Central memory CD8-positive, alpha-beta T cell (primary cell): ENCODE results near the gene SDHD.
"Not testable (repeated sequence)": the region's sequence is repeated elsewhere in the genome, so short reads cannot be mapped to it uniquely, and the experiment has no call there.

Experiments
- ATAC-seq: fragments of 150-1000 bp; cut with Tn5 transposase; replicated peaks from 2 replicates; pipeline ENCODE4 v1.10.0; 2022; ENCODE audit warnings: mild to moderate bottlenecking, moderate FRiP score, moderate number of reproducible peaks; ENCODE audit not compliant: poor library complexity, severe bottlenecking; ENCODE audit errors: extremely low read depth
- DNase-seq, 2 donors: peaks; one replicate each; pipeline ENCODE4 v3.0.0; 2021; ENCODE audit warnings: low spot score in 2 of 2
- H3K27ac Mint-ChIP-seq: one replicate; pipeline ENCODE4 v1.8.0; 2022; ENCODE audit warnings: low read depth, mild to moderate bottlenecking, moderate library complexity, mixed read lengths
- H3K27me3 Mint-ChIP-seq: one replicate; pipeline ENCODE4 v1.8.0; 2022; ENCODE audit warnings: mixed read lengths
- H3K36me3 Mint-ChIP-seq: one replicate; pipeline ENCODE4 v1.8.0; 2022; ENCODE audit warnings: mild to moderate bottlenecking, moderate library complexity, mixed read lengths; ENCODE audit not compliant: insufficient read depth
- H3K4me1 Mint-ChIP-seq: one replicate; pipeline ENCODE4 v1.8.0; 2022; ENCODE audit warnings: mixed read lengths
- H3K4me3 Mint-ChIP-seq: one replicate; pipeline ENCODE4 v1.8.0; 2022; ENCODE audit warnings: mild to moderate bottlenecking, moderate library complexity, mixed read lengths
- H3K9me3 Mint-ChIP-seq: one replicate; pipeline ENCODE4 v1.8.0; 2022; ENCODE audit warnings: mixed read lengths

Gene SDHD

DNA sequence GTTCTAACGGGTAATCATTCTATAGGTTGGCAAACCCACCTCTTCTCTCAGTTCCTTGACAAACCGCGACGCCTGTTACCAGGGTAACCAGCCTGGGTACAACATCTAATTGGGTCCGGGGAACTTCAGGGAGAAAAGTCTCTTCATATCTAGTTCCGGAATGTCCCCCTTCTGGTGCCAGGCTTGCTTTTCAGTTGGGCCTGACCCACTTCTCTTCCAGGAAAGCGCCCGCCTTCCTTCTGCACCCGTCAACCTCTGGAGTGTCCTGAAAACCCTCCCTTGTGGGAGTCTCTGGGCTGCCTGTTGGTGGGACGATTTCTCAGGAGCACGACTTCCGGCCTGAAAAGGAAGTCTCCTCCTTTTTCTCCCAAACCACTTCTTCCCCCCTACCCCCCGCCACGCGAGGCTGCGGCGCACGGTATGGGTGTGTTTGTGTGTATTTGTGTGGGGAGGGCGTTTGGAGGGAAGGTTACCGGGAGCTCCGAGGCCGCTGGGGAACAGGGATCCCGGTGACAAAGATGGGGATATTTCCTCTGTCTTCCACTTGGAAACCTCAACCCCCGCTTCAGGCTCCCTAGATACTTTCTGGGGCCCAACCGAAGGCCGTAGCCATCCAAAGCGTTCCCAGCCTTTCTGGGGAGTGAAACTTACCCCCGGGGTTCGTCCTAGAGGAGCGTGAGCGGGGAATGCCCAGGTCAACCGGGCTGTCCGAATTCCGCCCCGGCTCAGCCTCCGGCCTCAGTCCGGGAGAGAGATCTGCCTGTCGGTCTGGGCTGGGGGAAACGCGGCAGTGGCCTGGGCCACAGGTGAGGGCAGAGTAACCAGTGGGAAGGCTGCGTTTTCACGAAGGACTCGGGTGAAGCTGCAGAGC lies 12.5 kb upstream of the SDHD start, which contains the start of the genes NKAPD1 and PIH1D2:
Gene NKAPD1 (plus strand): TSS at position 359 of the 871 bp plus-strand sequence. CDS start 1,276 bp downstream, outside the sequence.
Gene PIH1D2 (minus strand): TSS at position 77 of the 871 bp plus-strand sequence. CDS start 843 bp downstream, outside the sequence.
- peaks cover 14% of the 10 kb centered on the region for H3K27me3 Mint-ChIP-seq
- H3K9me3 Mint-ChIP-seq: no peaks in the 10 kb centered on the region
- DNase-seq (peak; percentile 74 to 78), ATAC-seq (peak; percentile 85)
- H3K36me3 Mint-ChIP-seq: peaks cover 20% of the 10 kb centered on the region
- H3K4me3 Mint-ChIP-seq: peak within 1 kb of the TSS; percentile 82
- peaks cover 30% of the 10 kb centered on the region for H3K4me1 Mint-ChIP-seq
- H3K27ac Mint-ChIP-seq: peak within 1 kb of the TSS; percentile 90

DNA sequence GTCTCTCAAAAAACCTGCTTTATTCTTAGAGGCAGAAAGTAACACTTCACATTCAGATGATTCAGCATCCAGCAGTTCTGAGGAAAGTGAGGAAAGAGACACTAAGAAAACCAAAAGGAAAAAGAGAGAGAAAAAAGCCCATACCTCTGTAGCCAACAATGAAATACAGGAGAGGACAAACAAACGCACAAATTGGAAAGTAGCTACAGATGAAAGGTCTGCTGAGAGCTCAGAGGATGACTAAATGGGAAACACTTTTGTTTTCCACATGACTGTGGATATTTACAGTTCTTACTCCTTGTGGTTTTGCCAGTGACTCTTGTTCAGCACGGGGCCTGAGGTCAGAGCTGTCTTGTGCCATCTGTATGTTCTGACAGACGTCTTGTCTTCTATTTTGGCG lies 3.9 kb upstream of the SDHD start:
- H3K27ac Mint-ChIP-seq: no peak overlapping the region
- H3K4me3 Mint-ChIP-seq: no peak overlapping the region
- no peak for DNase-seq
- H3K9me3 Mint-ChIP-seq: no peaks in the 10 kb centered on the region
- no peak for ATAC-seq
- H3K36me3 Mint-ChIP-seq: peaks cover 73% of the 10 kb centered on the region
- no peaks in the 10 kb centered on the region for H3K27me3 Mint-ChIP-seq
- peaks cover 26% of the 10 kb centered on the region for H3K4me1 Mint-ChIP-seq

DNA sequence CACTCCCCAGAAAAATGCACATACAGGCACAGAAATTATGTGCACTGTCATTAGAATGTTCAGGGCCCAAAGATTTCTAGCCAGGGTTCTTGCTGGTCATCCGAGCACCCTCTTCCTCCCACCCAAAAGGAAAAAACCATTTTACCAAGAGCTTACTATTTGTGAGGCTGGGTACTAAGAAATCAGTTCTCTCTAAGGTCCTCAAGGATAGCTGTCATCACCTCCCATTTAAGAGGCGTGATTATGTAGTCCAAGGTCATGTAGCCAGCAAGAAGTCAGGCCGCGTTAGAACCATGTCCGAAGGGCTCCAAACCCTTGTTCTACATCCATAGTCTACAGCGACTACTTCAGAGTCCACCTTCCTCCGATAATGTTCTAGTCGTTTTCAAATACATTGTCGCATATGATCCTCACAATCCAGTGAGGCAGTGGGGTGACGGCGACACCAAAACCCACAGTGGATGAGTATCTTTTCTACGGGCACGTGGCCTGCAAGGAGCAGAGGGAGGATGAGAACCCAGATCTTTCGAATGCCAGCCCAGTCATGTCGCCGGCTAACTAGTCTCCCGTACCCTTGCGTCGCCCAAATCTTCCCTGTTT lies 751 bp upstream of the SDHD start:
- peak overlapping the region; percentile 94 for H3K4me3 Mint-ChIP-seq
- no peaks in the 10 kb centered on the region for H3K9me3 Mint-ChIP-seq
- peak overlapping the region; percentile 98 for H3K27ac Mint-ChIP-seq
- peaks cover 48% of the 10 kb centered on the region for H3K4me1 Mint-ChIP-seq
- no peaks in the 10 kb centered on the region for H3K27me3 Mint-ChIP-seq
- no peak for DNase-seq
- peaks cover 70% of the 10 kb centered on the region for H3K36me3 Mint-ChIP-seq
- peak; percentile 48 for ATAC-seq

DNA sequence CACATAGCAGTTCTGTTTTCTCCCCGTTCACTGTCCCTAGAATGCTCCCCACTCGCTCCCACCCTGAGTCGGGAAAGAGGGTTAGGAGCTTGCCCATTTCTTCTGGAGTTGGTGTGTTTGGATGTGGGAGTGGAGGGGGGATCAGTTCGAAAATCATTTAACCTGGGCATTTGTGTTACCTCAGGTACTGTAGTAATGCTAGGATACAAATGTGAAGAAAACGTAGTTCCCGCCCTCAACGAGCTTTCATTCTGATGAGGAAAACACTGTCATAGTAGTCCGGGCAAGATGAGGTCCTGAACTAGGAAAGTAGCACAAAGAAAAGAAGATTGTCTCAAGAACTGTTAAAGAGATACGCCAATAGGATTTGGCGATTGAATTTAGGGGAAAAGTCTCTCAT lies 539 bp downstream of the SDHD start:
- H3K36me3 Mint-ChIP-seq: peaks cover 75% of the 10 kb centered on the region
- no peak for ATAC-seq
- H3K27me3 Mint-ChIP-seq: no peaks in the 10 kb centered on the region
- H3K4me1 Mint-ChIP-seq: peaks cover 48% of the 10 kb centered on the region
- H3K4me3 Mint-ChIP-seq: peak overlapping the region; percentile 94
- no peaks in the 10 kb centered on the region for H3K9me3 Mint-ChIP-seq
- H3K27ac Mint-ChIP-seq: peak overlapping the region; percentile 98
- no peak for DNase-seq

DNA sequence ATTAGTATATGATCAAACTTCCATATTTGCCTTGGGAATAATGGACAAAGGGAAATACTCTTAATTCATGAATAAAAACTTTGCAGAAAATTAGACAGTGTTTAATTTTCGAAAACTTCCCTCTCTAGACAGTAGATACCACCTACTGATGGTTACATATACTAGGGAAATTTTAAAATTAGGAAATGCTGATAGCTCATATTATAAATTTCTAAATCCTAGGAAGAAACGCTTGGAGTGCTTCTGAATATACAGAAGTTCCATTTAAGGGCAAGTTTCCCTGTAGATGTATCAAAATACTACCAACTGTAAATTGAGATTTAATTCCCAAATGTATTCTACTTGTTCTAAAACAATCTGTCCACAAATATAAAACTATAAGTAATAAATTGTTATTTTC lies 8.6 kb downstream of the SDHD start:
- not testable (repeated sequence) for H3K27ac Mint-ChIP-seq, ATAC-seq, H3K27me3 Mint-ChIP-seq, H3K4me1 Mint-ChIP-seq, H3K9me3 Mint-ChIP-seq, H3K4me3 Mint-ChIP-seq, DNase-seq
- peaks cover 45% of the 10 kb centered on the region for H3K36me3 Mint-ChIP-seq

DNA sequence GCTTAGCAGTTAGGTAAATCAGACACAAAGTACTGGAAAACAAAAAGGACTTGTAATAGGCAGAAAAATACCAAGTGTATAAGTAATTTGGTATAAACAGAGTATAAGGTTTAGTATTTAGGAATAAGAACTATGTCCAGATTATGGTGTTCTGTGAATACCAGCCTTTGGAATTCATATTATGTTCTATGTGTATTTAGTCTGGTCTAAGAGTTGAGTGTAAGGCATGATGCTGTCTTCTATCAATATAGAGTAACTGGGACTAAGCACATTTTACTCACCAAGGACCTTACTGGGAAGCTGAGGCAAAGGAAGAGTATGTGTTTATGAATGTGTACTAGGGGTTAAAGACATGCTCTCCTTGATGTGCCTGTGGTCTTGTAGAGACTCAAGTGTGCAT lies 9.5 kb downstream of the SDHD start:
- peaks cover 38% of the 10 kb centered on the region for H3K36me3 Mint-ChIP-seq

DNA sequence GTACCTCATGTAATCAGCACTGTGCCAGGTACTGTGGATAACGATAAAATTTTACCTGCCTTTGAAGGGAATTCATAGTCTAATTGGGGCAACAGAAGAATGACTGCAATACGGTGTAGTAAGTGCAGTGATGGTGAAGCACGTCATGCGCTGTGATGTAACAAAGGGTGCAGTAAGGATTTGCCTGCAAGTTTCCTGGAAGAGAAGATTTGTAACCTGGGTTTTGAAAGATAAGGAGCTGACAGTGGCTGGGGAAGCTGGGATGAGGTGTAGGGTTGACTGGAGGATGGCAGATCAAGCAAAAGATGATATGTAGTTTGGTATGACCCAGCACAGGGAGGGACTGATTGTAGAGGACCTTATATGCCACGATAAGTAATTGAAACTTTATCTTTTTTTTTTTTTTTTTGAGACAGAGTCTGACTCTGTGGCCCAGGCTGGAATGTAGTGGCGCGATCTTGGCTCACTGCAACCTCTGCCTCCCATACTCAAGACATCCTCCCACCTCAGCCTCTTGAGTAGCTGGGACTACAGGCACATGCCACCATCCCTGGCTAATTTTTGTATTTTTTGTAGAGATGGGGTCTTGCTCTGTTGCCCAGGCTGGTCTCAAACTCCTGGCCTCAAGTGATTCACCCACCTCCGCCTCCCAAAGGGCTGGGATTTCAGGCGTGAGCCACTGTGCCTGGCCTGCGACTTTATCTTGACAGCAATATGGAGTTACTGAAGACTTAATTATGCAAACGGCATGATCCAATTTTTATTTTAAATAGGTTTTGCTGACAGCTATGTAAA lies 11.3 kb downstream of the SDHD start:
- Mint-ChIP-seq H3K4me3 (no peak overlapping the region), H3K9me3 (no peaks in the 10 kb centered on the region), H3K36me3 (peaks cover 22% of the 10 kb centered on the region), H3K27ac (no peak overlapping the region), H3K27me3 (no peaks in the 10 kb centered on the region), H3K4me1 (peaks cover 5% of the 10 kb centered on the region)
- ATAC-seq: no peak
- DNase-seq: no peak

More for the DNA sequence above, 9.5 kb downstream of the SDHD start:
- Mint-ChIP-seq H3K4me1 (peaks cover 5% of the 10 kb centered on the region), H3K9me3 (no peaks in the 10 kb centered on the region), H3K27me3 (no peaks in the 10 kb centered on the region), H3K27ac (no peak overlapping the region), H3K4me3 (no peak overlapping the region)
- ATAC-seq (no peak), DNase-seq (no peak)

DNA sequence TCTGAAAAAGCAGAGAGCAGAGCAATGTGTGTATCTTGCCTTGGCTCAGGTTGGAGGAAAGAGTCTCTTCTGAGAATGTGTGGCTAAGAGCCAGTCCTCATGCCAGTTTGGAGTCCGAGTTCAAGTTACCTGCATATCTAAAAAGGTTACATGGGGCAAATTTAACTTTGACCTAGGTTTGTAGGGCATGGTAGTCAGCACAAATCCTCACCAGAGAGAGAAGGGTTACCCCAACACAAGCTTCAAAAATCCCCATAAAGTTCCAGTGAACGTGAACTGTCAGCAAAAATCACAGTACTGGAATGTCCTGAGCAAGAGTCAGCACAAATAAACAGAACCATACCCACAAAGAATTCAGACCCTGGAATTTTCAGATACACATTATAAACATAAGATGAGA lies 13.8 kb downstream of the SDHD start:
- Mint-ChIP-seq H3K27ac (no peak overlapping the region), H3K27me3 (no peaks in the 10 kb centered on the region), H3K4me1 (peaks cover 5% of the 10 kb centered on the region), H3K36me3 (peaks cover 14% of the 10 kb centered on the region), H3K9me3 (no peaks in the 10 kb centered on the region), H3K4me3 (no peak overlapping the region)
- ATAC-seq: no peak
- no peak for DNase-seq

DNA sequence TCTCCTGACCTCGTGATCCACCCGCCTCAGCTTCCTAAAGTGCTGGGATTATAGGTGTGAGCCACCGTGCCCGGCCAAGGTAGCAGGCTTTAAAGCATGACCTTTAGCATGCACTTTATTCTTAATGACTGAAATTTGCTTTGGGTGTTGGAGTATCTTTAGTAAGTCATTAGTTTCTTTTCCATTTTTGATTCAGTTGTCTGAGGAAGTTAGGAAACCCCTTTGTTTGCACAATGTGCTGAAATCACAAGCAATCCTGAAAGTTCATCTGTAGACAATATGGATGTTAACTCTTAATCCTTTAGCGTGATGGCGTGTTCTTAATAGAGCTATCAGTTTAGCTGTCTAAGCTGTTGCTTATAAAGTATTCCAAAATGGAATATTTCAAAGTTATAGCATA lies 16.8 kb downstream of the SDHD start:
- no peak overlapping the region for H3K27ac Mint-ChIP-seq
- no peaks in the 10 kb centered on the region for H3K27me3 Mint-ChIP-seq
- ATAC-seq (no peak), DNase-seq (no peak)
- H3K4me1 Mint-ChIP-seq: no peaks in the 10 kb centered on the region
- H3K4me3 Mint-ChIP-seq: no peak overlapping the region
- no peaks in the 10 kb centered on the region for H3K36me3 Mint-ChIP-seq
- H3K9me3 Mint-ChIP-seq: no peaks in the 10 kb centered on the region

DNA sequence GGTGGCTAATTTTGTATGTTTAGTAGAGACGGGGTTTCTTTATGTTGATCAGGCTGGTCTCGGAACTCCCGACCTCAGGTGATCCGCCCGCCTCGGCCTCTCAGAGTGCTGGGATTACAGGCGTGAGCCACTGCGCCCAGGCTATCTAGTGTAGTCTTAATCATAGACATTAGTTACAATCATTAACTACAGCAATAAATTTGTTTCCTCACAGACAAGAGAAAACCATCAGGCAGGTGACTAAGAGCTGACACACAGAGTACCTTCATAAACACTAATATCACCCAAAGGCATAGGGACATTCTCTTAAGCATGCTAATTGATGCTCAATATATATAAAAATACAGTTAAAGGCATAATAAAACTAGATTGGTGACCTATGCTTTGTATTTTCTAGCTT lies 19.4 kb downstream of the SDHD start:
- DNase-seq (no peak), ATAC-seq (no peak)
- H3K4me1 Mint-ChIP-seq: no peaks in the 10 kb centered on the region
- no peaks in the 10 kb centered on the region for H3K36me3 Mint-ChIP-seq
- no peaks in the 10 kb centered on the region for H3K9me3 Mint-ChIP-seq
- H3K4me3 Mint-ChIP-seq: no peak overlapping the region
- no peaks in the 10 kb centered on the region for H3K27me3 Mint-ChIP-seq
- no peak overlapping the region for H3K27ac Mint-ChIP-seq

DNA sequence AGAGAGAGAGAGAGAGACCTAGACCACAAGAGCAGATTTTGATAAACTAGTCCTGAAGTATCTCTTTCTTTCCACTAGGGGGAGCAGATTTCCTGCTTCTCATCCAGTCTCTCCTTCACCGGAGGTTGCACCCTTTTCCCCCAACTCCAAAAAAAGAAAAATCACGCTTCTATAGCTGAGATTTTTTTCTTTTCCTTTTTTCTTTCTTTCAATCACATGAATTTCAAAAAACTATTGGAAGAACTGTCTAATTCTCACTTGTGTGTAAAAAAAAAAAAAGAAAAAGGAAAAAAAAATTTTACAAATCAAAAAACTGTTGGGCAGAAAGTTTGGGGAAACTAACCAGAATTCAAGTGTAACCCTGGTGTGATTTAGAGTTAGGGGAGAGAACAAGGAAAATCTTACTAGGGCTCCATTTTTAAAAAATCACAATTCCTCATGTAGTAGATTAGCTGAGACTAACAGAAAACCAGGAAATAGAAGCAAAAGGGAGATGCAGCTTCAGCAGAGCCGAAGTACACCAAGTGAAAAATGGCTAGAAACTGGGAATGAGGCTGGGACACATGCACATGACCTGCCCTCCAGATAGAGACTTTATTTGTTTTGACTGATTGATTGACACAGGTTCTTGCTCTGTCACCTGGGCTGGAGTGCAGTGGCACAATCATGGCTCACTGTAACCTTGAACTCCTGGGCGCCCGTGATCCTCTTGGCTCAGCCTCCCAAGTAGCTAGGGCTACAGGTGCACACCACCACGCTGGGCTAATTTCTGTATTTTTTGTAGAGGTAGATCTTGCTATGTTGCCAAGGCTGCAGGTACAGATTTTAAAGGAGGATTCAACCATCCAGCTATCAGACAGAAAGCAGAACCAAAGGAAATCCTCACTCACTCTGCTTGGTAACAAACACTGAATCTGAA lies 27.1 kb downstream of the SDHD start:
- ATAC-seq: no peak
- H3K36me3 Mint-ChIP-seq: peaks cover 5% of the 10 kb centered on the region
- H3K27ac Mint-ChIP-seq: no peak overlapping the region
- H3K4me1 Mint-ChIP-seq: no peaks in the 10 kb centered on the region
- H3K27me3 Mint-ChIP-seq: no peaks in the 10 kb centered on the region
- no peaks in the 10 kb centered on the region for H3K9me3 Mint-ChIP-seq
- no peak overlapping the region for H3K4me3 Mint-ChIP-seq
- no peak for DNase-seq

DNA sequence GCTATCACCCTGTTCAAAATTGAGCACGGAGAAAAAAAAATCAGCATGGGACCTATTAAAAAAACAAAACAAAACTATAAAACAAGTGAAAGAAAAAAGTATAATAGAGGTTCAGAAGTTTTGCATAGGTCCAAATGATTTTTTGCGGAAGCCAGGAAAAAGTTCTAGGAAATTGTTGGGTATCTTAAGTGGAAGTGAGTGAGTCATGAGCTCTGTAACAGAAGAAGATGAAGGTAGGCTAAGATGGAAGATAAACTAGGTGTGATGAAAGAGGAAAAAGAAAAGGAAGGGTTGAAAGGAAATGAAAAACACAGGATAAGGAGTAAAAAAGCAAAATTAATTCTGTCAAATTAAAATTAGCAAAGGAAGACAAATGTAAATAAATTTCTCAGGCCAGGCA lies 27.8 kb downstream of the SDHD start:
- Mint-ChIP-seq H3K27ac (no peak overlapping the region), H3K36me3 (peaks cover 5% of the 10 kb centered on the region), H3K4me3 (no peak overlapping the region), H3K27me3 (no peaks in the 10 kb centered on the region), H3K4me1 (no peaks in the 10 kb centered on the region), H3K9me3 (no peaks in the 10 kb centered on the region)
- no peak for ATAC-seq
- DNase-seq: no peak
